Right hindlimb (tissue), 1 donor: Measurements from ENCODE around the gene SLC26A6.

Experiments used
- DNase-seq: peaks from one replicate; pipeline ENCODE4 v3.0.0-alpha.2; 2018

Gene SLC26A6

GRCh38 chr3:48631516-48632448 is 3.5 kb downstream of the SLC26A6 start:
- no peak for DNase-seq

GRCh38 chr3:48630833-48631232 is 4.4 kb downstream of the SLC26A6 start:
- DNase-seq, result no peak

- no peak for DNase-seq
Observed at GRCh38 chr3:48630407-48630806, 4.9 kb downstream of the SLC26A6 start.

DNA sequence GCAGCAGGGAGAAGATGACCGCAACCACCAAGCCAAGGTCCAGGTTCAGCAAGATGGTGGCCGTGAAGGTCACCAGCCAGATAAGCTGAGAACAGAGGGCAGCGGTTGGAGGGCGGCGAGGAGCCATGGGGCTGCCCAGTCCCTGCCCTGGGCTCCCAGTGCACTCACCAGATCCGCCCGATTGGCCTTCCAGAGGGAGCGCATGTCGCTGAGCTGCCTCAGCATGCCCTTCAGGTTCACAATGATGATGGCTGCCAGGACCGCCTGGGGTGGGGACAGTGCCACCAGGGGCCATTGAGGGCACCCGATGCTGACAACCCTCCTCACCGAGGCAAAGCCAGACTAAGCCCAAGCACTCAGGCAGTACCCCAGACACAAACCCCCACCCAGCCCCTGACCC is 5.4 kb downstream of the SLC26A6 start:
- DNase-seq, result no peak

DNA sequence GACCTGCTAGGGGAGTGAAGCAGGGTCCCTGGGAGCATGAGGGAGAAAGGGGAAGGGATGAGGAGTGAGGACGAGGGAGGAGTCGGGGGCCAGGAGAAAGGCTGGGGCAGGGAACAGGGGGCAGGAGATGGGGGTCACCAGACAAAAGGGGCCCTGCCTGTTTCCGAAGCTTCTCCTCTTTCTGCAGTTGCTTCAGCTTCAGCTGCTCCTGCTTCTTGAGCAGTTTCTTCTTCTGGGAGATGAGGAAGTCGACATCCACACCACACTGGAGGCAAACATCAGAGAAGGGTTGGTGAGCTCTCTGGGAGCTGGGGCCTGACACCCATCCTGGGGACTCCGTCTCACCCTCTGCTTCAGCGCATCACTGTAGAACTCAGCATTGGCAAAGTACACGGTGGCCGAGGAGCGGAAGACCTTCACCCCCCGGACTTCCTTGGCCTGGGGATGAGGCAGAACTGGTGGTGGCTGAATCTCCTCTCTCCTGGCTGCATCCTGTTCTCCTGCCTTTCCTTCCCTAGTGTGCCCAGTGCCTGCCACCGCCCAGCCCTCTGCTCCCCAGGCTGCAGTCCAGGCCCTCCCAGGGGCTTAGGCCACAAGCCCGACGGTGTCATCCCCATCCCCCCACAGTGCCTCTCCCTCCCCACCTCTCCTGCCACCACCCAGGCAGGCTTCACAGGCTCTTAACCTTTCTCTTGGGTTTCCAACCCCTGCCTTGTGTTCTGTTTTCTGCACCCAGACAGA is 6.8 kb downstream of the SLC26A6 start:
- no peak for DNase-seq

DNA sequence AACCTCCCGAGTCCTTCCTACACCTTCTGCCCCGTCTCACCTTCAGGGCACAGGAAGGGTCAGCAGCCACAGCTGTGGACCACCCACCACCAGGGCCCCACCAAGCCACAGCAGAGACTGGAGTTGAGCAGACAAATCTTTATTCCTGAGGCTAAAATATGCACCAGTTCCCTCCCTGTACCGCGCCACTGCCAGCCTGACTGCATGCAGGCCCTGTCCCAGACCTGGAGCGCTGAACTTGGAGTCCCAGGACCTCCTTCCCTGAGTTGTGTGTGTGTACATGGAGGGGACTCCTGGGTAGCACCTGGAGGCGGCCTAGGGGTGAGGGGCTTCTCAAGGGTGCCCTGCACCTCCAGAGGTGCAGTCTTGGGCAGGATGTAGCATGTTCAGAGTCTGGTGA is 9.7 kb downstream of the SLC26A6 start:
- no peak for DNase-seq

- DNase-seq, result no peak
Observed at GRCh38 chr3:48624767-48625166, 10.5 kb downstream of the SLC26A6 start.

DNA sequence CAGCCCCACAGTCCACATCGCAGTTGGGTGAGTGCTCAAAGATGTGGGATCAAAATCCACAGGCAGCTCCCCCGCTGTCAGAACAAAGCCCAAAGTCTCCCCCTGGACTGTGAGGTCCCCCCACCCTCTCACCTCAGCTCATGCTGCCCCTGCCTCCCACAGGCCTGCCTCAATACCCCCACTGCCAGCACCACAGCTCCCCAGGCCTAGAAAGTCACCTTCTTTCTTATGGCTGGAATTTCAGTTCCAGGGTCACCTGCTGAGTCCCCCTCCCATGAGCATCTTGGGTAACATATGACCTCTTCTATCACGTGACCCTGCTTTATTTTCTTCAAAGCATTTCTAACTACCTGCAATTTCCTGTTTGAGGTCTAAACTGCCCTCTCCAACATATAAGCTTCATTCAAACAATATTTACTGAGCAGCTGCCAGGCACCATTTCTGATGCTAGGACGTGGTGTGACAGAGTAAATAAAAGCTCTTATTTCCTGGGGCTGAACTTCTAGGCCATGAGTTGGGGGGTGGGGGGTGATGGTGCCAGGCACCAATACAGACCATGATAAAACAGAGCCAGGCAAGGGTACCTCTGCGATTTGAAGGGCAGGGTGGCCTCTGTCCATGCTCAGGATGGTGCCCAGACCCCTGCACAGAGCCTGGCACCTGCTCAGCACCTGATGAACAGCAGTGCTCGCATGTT is 11.3 kb downstream of the SLC26A6 start:
- DNase-seq, result no peak

- no peak for DNase-seq
Observed at GRCh38 chr3:48621461-48621869, 13.8 kb downstream of the SLC26A6 start, which contains the start of gene TMEM89. TSS of gene TMEM89 (minus strand) at chr3:48621769. CDS start at chr3:48621756, 13 bp downstream.

DNA sequence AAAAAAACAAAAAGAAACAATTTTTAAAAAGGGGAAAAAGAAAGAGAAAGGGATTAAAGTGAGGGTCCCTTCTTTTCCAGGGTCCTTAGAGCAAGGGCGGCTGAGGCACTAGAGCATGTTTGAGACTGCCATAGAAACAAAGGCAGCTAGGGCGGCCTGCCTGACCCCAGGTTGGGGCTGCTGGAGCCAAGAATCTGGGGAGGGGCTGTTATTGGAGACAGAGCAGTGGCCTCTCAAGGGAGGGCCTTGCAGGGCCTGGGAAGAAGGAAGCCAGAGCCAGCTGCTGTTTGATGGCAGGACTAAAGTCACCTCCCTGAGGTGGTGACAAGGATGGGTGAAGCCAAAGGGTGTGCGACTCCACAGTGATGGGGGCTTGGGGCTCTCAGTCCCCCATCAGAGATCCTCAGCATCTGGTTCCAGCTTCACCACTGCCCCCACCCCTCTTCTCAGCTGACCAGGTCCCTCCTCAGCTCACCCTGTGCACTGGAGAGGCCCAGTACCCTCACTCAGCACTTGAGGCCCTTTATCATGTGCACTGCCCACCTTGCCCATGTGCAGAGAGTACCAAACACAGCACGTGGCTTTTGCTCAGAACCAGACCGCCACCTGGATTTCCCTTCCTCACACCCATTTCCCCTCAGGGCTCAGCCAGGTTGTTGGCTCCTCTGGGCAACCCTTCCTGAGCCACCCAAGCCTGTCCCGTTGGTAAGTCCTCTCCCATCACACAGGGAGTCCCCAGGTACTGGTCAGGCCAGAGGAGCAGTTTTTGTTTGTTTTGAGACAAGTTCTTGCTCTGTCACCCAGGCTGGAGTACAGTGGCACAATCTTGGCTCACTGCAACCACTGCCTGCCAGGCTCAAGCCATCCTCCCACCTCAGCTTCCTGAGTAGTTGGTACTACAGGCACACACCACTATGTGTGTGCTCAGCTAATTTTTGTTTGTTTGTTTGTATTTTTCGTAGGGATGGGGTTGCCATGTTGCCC is 15.4 kb downstream of the SLC26A6 start:
- no peak for DNase-seq

DNA sequence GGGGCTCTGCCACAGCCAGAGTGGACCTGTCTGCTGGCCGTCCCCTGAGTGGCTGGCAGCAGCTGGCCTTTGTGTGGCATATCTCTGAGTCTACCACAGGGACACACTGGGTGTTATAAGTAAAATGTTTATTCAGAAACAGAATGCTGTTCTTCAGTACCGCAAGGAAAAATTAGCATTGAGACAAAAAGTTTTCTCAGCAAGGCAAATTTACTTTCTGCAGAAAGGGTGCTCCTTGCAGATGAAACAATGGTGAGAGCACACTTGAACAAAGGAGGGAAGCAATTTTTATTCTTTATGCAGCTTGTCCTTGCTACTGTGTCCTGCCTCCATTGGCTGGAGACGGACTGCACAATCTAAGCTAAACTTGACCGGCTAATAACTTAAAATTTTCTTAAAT is 17.7 kb downstream of the SLC26A6 start:
- DNase-seq, result no peak

DNA sequence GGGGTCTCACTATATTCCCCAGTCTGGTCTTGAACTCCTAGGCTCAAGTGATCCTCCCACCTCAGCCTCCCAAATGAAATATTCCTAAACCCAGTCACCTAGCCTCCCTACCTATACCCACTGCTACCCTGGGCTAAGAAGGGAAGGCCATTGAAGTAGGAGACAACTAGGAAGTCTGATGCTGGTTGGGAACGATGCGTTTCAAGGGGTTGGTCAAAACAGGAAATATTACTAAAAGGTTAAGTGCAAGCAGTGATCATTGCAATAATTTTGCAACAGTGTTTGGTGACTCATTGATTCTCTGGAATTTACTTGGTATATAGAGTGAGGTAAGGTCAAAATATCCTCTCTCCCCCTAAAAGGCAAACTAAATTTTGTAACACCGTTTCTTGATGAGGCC is 21.2 kb downstream of the SLC26A6 start:
- no peak for DNase-seq

- no peak for DNase-seq
Observed at GRCh38 chr3:48612309-48612708, 23.0 kb downstream of the SLC26A6 start.

- DNase-seq, result peak; percentile 96
Observed at GRCh38 chr3:48609088-48610005, 25.9 kb downstream of the SLC26A6 start, which contains the start of gene UQCRC1. TSS of gene UQCRC1 (minus strand) at chr3:48609646. CDS start at chr3:48609620, 26 bp downstream.

DNA sequence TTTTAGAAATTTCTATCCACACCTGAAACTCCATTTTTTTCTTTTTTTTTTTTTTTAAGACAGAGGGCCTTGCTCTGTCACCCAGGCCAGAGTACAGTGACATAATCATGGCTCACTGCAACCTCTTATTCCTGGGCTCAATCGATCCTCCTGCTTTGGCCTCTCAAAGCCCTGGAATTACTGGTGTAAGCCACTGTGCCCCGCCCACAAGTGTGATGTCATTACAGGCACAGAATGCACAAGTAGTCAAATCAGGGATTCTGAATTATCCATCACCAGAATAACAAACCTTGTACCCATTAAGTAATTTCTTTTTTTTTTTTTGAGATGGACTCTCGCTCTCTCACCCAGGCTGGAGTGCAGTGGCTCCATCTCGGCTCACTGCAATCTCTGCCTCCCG is 27.7 kb downstream of the SLC26A6 start:
- no peak for DNase-seq

DNA sequence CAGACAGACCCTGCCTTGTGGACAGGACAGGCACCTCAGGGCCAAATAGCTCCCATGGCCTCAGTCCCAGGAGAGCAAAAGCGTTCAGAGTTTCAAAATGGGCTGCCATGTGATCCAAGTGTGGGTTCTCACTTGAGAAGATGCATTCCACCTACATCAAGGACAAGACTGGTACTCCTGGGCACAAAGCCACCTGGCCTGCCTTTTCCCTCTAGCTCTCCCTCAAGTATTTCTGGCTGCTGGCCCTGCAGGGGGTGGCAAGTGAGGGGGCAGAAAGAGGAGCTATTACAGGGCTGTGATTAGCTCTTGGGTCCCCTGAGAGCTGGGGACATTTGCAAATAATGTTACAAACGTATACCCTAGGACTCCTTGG is 33.7 kb downstream of the SLC26A6 start:
- no peak for DNase-seq

- DNase-seq, result no peak
Observed at GRCh38 chr3:48600711-48601621, 34.3 kb downstream of the SLC26A6 start.

- no peak for DNase-seq
Observed at GRCh38 chr3:48599509-48600285, 35.6 kb downstream of the SLC26A6 start.

DNA sequence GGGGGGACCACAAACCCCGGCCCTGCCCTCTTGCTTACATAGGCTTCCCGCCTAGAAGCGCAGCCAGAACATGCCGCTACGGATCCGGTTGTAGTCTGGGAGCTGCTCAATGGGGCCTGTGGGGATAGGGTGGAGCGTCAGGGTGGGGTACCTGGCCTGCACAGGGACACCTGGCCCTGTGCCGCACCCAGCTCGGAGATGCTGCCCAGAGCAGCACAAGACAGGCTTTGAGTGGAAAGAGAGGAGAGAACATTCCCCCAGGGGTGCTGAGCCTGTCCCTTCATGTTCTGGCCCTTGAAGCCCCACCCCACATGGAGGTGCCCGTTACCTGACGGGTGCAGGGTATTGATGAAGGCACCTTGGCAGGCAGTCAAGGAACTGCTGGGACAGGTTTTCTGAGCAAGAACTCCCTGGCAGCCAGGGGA is 36.2 kb downstream of the SLC26A6 start:
- no peak for DNase-seq
